ENCODE data around the gene TRPM4.
A peak's percentile ranks its signal among the peaks of the same experiment; 100 is the strongest.
"Not testable (repeated sequence)": the region's sequence is repeated elsewhere in the genome, so short reads cannot be mapped to it uniquely, and the experiment has no call there.

The TRPM4 gene

GRCh38 chr19:49157445-49158224 lies at the start of gene TRPM4:
Gene TRPM4 (plus strand): TSS chr19:49157792. CDS start chr19:49157867, 75 bp downstream.
- peak; percentile 16 to 23 for DNase-seq

- DNase-seq, result no peak
These were observed 48.5 kb upstream of the TRPM4 start for GRCh38 chr19:49109051-49109450.

GRCh38 chr19:49109569-49110233 lies 47.9 kb upstream of the TRPM4 start:
- DNase-seq, result no peak

GRCh38 chr19:49110567-49110966 lies 47.0 kb upstream of the TRPM4 start:
- no peak for DNase-seq

GRCh38 chr19:49111218-49111998 lies 46.2 kb upstream of the TRPM4 start:
- no peak for DNase-seq

- peak; percentile 67 to 69 for DNase-seq
These were observed 43.6 kb upstream of the TRPM4 start, which contains the start of gene LIN7B for GRCh38 chr19:49113762-49114629. Gene LIN7B (plus strand): TSS chr19:49114370. CDS start chr19:49114405, 35 bp downstream.

- peak; percentile 52 to 61 for DNase-seq
These were observed 42.8 kb upstream of the TRPM4 start for GRCh38 chr19:49114630-49115363.

- no peak for DNase-seq
These were observed 41.0 kb upstream of the TRPM4 start for GRCh38 chr19:49116544-49116943.

GRCh38 chr19:49117677-49118564 lies 39.7 kb upstream of the TRPM4 start:
- DNase-seq, result no peak

- peak; percentile 95 to 97 for DNase-seq
These were observed 38.8 kb upstream of the TRPM4 start, which contains the start of gene C19orf73 for GRCh38 chr19:49118565-49119410. Gene C19orf73 (minus strand): TSS chr19:49119143. CDS start chr19:49119022, 121 bp downstream.

GRCh38 chr19:49119411-49120324 lies 37.9 kb upstream of the TRPM4 start, which contains the start of gene PPFIA3:
Gene PPFIA3 (plus strand): TSS chr19:49119544. CDS start chr19:49127874, 8,330 bp downstream.
- DNase-seq, result no peak

GRCh38 chr19:49120325-49120683 lies 37.3 kb upstream of the TRPM4 start:
- DNase-seq, result no peak

GRCh38 chr19:49120868-49121267 lies 36.7 kb upstream of the TRPM4 start:
- DNase-seq, result no peak

GRCh38 chr19:49121841-49122240 lies 35.8 kb upstream of the TRPM4 start:
- DNase-seq, result not testable (repeated sequence)

GRCh38 chr19:49123285-49123684 lies 34.3 kb upstream of the TRPM4 start:
- DNase-seq, result not testable (repeated sequence)

- DNase-seq, result no peak
These were observed 32.4 kb upstream of the TRPM4 start for GRCh38 chr19:49125025-49125731.

GRCh38 chr19:49126575-49126974 lies 31.0 kb upstream of the TRPM4 start:
- DNase-seq, result no peak

GRCh38 chr19:49127225-49127624 lies 30.4 kb upstream of the TRPM4 start:
- not testable (repeated sequence) for DNase-seq

All from activated CD4-positive, alpha-beta T cell treated with anti-CD3 and anti-CD28 coated beads for 4 hours (primary cell).